Hepatocyte (in vitro differentiated cells): Measurements from ENCODE around the gene NKX3-2.

Experiments used
- EZH2 ChIP-seq: fragments of 200-600 bp; sonication (generic); IDR thresholded peaks from 2 replicates; pipeline ENCODE4 v1.6.1; 2016; ENCODE audit warnings: antibody characterized with exemption, mild to moderate bottlenecking, borderline replicate concordance
- TF ChIP-seq, protein P1 (sequence below): fragments of 200-600 bp; sonication (generic); IDR thresholded peaks from 2 replicates; pipeline ENCODE4 v1.5.1; 2016; ENCODE audit warnings: antibody characterized with exemption, mild to moderate bottlenecking; ENCODE audit not compliant: poor library complexity

DNA sequence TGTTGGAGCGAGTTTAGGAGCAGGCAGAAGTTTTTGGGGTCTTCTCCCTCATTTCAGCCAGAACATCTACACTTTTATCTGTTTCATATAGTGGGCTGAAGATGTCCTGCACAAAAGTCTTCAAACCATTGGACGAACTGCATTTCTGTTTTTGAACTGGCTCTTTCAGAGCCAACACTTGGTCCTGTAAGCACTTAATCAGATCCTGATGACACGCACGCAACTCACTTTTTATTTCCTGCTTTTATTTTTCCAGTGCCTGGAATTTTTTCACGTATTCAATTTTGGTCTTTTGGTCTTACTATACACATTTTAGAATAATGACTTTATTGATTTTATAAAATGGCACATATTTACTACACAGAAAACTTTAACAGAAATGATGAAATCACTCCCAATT is 40.2 kb upstream of the NKX3-2 start:
- TF ChIP-seq, protein P1, sequence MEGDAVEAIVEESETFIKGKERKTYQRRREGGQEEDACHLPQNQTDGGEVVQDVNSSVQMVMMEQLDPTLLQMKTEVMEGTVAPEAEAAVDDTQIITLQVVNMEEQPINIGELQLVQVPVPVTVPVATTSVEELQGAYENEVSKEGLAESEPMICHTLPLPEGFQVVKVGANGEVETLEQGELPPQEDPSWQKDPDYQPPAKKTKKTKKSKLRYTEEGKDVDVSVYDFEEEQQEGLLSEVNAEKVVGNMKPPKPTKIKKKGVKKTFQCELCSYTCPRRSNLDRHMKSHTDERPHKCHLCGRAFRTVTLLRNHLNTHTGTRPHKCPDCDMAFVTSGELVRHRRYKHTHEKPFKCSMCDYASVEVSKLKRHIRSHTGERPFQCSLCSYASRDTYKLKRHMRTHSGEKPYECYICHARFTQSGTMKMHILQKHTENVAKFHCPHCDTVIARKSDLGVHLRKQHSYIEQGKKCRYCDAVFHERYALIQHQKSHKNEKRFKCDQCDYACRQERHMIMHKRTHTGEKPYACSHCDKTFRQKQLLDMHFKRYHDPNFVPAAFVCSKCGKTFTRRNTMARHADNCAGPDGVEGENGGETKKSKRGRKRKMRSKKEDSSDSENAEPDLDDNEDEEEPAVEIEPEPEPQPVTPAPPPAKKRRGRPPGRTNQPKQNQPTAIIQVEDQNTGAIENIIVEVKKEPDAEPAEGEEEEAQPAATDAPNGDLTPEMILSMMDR, result no peak
- no peak for TF ChIP-seq EZH2
